COLO668 (cell line): ENCODE measurements around the gene SEMA3B.
A peak's percentile ranks its signal among the peaks of the same experiment; 100 is the strongest.
"Not testable (repeated sequence)": the region's sequence is repeated elsewhere in the genome, so short reads cannot be mapped to it uniquely, and the experiment has no call there.

Experiments used
- DNase-seq: peaks from one replicate; lab custom pipeline; 2025; ENCODE audit not compliant: unreplicated experiment; lab: John Stamatoyannopoulos, UW

SEMA3B gene

DNA sequence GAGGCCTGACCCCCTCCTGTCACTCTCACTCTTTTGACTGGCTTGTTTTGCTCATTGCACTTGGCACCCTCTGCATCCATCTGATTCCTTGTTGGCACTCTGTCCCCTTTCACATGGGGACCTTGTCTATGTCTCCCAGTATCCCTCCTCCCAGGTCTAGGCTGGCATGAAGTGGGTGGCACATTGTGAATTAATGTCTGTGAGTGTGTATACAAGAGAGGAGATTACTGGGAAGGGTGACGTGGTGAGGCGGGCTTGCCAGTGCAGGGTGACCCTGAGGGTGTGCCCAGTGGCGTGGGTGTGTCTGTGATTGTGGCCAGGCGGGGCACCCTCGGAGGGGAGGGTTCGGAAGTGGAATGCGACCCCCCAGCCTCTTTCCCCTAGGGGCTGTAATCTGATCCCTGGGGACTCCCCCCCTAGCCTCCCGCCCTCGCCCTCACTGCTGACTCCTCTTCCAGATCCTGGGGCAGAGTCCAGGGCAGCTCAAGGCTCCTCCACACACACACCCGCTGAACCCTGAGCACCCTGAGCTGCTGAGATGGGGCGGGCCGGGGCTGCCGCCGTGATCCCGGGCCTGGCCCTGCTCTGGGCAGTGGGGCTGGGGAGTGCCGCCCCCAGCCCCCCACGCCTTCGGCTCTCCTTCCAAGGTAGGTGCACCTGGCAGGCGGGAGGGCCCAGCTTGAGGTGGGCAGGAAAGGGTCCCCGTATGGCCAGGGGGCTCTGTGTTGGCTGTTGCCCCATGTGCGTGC lies at the start of gene SEMA3B:
Gene SEMA3B, plus strand, starts transcription at position 445 of the 749 bp plus-strand sequence. Its CDS starts 94 bp downstream, at position 539.
- DNase-seq: no peak

DNA sequence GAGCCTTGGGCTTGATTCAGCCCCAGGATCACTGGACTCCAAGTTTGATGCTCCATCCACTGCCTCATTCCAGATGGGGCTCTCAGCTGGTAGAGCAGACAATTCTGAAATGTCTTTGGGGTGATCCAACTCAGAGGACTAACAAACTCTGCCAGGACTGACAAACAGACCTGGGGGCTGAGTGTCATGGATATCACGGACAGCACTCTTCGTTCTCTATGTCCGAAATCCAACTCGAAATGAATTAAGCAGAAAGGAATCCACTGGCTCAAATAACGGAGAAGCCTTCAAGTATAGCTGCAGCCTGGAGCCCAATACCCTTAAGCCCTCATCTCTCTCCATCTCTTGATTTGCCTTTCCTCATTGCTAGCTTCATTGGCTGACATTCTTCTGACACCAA lies 49.7 kb upstream of the SEMA3B start:
- DNase-seq: no peak

DNA sequence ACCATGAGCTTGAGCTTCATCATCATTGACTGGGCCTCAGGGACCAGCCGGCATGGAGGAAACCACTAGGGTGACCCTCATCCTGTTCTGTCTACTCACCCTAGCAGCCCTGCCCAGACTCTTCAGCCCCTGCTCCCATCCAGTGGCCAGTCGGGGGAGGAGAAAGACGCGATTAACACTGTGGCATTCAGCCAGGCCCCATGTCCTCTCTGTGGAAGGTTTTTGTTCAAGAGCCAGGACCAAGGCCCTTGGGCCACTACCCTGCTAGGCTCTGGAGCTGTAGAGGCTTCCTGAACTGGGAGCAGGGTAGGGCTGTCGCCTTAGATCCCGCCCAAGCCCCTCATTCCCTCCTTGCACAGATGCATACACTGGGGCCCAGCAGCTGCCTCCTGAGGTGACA lies 48.8 kb upstream of the SEMA3B start:
- no peak for DNase-seq

DNA sequence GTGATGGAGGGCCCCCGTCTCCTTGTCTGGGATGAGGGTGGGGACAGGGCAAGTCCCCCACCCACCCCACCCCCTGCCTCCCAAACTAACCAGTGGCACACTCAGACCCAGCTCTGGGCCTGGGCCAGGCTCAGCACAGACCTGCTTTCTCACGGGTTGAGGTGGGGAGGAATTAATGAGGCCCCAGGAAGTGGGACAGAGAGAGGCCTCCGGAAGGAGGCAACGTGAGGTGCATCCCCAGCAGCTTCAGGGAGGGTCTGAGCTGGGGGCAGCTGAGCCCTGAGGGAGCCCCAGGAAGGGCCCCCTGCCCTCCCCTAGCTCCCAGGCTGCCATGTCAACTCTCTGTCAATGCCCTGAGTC lies 47.9 kb upstream of the SEMA3B start:
- no peak for DNase-seq

DNA sequence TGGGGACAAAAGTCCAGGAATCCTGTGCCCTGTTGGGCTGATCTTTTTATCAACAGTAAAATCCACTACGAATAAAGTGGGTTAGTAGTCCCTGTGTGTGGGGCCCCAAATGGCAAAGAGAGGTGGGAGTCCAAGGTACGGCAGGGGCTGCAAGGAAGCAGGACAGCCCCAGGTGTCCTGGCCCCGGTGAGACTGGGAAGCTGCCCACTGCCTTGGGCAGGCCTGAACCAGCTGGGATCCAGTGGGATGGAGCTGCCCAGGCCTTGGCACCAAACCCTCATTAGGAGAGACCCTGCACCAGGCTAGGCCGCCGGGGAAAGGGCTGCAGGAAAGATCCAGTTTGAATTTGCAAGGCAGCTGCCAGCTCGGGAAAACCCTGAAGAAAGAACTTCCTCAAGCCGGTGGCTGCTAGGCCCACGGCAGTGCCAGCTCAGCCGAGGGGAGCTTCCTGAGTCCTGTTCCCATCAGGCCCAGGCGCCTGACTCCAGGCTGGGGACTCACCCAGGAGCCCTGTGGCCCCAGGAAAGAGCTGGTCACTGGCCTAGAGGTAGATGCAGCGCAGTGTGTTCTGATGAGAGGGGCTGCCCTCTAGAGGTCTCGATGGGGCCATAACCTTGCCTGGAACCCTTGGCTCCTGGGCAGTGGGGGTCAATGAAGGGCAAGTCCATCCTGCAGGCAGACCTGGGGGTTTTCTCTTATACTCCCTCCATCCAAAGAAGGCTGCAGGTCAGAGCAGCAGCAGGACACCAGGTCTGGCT lies 47.4 kb upstream of the SEMA3B start:
- peak; percentile 7 for DNase-seq

DNA sequence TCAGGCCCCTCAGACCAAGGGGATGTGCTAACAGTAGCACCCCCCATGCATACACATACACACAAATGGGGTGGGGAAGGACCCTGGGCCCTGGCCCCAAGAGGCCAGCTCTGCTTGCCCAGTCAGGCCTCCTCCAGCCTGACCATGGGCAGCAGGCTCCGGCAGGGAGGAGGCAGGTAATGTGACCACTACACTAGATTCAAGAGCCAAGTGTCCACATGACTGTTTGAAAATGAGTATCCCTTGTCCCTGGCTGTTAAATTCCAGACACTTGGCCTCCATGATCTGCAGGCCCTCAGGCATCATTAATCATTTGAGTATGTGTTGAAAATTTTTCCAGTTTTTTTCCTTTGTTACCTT lies 46.8 kb upstream of the SEMA3B start:
- no peak for DNase-seq

DNA sequence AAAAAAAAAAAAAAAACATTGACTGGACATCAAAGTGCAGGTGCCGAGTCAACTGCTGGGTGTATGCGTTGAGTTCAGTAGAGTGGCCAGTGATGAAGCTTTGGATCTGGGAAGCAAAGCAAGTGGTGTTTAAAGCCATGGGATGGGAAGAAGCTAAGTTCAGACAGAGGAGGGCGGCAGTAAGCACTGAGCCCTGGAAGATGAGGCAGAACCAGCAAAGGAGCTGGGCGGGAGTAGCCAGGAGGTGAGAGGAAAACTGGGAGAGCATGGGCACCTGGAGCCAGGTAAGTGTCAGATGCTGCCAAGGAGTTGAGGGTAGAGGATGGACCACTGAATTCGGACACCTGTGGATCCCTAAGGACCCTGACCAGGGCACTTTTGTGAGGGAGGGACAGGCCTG lies 44.3 kb upstream of the SEMA3B start:
- DNase-seq: no peak

DNA sequence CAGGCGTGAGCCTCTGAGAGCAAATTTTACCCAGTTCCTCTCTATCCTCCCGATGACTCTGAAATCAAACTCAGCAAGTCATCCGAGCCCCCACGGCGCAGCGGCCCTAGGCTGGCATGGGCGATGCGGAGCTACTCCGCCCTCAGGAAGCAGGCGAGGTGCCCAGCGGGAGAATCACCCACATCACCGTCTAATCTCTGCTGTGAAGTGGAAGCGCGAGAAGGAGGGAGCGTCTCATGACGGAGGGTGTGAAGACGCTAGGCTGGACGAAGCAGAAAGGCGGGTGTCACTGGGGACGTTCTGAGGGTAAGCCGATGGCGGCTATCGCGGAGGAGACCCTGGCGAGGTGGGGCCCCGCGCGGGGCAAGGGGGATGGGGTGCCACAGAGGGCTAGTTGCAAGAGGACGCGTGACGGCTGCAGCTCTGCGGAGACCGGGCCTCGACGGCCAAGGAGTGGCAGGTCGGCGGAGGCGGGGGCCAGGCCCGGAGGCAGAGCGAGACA lies 42.0 kb upstream of the SEMA3B start:
- DNase-seq: peak; percentile 41

DNA sequence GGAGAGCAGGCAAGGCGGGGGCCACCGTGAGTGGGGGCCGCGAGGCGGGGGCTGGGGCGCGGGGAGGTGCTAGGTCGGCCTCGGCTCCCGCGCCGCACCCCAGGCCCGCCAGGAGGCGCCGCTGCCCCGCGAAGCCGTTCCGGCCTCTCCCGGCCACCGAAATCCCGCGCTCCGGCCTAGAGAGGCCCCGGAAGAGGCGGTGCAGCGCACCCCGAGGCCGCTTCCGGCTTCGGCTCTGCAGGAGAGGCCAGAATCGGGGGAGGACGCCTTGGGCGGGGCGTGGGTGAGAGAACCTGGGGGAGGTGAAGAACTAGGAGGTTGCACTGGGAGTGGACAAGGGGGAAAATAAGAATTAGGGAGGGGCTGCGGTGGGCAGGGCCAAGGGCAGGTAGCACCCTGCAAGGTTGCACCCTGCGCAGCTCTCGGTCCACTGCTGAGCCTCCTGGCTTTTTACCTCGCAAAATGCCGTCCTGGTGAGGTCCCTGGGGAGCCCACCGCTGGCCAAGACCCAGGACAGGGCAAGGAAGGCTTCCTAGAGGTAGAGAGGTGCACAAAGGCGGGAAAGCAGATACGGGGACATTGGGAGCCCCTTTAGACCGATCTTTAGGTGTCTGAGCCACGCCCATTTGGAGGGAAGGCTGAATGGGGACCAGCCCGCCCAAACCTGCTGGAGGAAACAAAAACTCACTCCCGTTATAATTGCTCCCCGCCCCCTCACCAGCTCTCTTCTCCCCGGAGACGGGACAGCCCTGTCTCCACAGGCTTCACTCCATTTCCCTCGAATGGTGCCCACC lies 41.4 kb upstream of the SEMA3B start:
- peak; percentile 91 for DNase-seq

DNA sequence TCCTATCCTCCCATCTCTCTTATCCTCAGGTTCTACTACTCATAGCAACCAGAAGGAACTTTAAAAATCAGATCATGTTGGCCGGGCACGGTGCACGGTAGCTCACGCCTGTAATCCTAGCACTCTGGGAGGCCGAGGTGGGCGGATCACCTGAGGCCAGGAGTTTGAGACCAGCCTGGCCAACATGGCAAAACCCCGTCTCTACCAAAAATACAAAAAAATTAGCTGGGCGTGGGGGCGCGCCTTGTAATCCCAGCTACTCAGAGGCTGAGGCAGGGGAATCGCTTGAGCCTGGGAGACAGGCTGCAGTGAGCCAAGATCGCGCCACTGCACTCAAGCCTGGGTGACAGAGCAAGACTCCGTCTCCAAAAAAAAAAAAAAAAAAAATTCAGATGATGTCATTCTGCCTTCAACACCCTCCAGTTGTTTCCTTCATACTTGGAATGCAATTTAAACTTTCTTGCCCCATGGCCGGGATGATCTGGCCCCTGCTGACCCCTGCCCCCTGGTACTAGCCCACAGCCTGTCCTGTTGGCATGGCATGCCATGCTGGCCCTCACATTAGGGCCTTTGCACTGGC lies 40.7 kb upstream of the SEMA3B start:
- not testable (repeated sequence) for DNase-seq

DNA sequence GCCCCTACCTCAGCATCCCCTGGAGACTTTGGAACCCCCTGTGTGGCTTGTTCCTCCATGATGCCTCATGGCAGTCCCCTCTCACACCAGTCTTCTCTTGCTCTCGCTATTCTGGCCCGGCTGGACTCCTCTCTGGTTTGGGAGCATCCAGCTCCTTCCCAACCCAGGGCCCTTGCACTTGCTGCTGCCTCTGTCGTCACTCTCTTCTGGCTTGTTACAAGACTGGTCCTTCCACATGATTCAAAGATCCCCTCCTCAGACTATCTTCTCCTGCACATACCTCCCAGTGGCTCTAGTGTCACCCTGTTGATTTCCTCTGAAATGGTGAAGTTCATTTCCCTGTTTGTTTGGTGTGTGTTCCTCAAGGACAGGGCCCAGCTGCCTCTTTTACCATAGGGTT lies 39.5 kb upstream of the SEMA3B start:
- no peak for DNase-seq

DNA sequence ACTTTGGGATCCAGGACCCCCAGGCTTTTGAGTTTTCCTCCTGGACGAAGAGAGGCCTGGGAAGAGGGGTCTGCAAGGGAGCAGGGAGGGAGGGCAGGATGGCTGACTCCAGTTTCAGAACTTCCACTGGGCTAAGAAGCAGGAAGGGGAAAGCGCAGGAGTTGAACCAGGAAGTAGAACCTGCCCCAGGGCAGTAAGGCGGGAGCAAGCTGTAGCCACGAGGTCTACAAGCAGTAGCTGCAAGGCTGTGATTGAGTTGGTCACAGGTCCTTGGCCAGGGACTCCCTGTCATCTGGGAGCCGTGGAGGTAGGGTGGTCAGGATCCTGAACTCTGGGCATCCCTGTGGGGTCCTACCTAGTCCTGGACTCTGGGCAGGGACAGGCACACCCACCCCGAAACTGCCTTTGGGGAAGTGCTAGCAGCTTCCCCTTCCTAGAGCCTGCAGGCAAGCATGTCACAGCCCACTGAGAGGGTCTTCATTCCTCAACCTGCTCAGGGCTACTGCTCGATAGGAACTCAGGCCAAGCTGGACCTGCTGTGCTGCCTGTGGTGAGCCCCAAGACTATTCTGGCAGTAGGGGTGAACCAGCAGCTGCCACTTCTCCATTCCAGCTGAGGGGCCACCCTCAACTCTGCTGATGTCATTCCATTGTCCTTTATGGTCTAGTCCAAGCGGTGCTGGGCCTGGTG lies 38.7 kb upstream of the SEMA3B start:
- no peak for DNase-seq

DNA sequence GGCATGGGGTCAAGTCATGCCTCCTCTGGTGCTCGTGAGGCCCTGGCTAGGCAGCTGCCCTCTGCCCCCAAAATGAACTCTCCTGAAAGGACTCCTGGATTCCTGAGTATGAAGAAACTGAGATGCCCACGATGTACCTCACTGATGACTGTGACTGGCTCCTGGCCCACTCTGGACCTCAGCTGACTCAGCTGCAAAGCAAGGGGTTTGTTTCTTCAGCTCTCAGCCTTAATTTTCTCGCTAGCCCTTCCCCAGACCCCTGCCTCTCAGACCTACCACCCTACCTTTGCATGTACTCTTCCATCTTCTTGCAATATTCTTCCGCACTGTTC lies 38.2 kb upstream of the SEMA3B start:
- no peak for DNase-seq

DNA sequence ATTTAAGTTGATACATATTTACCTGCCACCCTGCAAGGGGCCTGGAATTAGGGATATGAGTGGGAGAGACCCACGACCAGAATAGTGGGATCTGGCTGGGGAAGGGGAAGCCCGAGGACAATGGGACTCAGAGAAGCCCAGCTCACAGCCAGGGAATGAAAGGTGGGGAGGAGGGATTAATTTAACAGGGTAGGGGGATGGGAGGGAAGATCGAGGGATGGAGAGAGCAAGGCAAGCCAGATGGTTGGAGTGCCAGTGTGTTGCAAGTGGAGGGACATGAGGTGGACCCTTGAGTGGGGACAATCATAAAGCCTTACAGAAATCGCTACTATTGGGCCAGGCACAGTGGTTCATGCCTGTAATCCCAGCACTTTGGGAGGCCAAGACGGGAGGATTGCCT lies 37.4 kb upstream of the SEMA3B start:
- DNase-seq: no peak

DNA sequence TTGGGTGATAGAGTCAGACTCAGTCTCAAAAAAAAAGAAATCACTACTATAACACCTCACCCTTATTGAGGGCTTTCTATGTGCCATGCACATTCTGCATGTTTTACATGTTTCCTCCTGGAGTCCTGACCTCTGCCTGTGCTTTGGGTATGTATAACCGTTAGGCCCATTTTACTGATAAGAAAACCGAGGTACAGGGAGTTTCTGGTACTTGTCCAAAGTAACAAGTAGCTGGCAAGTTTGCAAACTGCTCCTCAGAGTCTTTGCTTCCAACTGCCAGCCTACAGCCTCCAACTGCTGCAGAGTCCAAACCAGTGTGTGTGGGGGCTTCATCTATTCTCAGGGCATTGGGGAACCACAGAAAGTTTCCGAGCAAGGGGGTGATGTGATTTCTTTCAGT lies 36.6 kb upstream of the SEMA3B start:
- DNase-seq: no peak

DNA sequence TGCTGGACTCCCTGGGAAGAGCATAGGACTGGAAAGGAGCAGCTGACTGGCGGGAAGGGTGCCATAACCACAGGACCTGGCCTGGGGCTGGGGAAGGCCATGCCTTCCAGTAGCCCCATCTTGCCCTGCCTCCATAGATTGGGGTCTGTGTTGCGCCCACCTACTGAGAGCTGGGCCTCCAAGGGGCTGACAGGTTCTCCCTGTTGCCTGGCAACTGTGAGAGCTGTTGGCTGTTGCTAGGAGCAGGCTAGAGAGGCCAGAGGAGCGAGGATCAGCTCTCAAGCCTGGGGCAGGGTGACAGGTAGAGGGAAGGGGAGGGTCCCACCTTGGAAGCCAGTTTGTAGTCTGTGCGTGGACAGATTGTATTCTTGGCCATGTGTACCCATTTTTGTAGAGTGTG lies 35.8 kb upstream of the SEMA3B start:
- DNase-seq: peak; percentile 6

DNA sequence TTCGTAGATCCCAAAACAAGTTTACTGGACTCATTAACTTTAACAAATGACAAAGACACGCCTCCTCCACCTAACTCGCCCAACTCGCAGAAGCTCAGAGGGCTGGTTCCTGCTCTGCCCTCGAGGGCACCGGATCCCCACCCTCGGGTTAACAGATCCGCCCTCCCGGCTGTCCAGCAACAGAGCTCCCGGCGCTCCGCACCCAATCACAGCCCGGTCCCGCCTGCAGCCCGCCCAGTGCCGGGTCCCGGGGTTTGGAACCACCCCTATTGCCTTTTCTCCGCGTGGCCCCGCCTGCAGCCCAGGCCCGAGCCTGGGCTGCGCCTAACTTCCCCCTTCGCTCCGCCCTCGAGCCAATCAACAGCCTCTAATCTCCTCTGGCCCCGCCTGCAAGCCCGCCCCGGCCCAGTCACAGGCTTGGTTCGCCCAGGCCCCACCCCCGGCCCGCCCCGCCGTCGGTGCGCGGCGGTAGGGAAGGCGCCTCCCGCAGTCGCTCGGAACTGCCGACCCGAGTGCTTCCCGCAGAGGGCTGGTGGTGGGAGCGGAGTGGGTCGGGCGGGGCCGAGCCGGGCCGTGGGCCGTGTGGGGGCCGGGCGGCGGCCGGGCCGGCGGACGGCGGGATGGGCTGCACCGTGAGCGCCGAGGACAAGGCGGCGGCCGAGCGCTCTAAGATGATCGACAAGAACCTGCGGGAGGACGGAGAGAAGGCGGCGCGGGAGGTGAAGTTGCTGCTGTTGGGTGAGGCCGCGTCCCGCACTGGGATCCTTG lies 33.0 kb upstream of the SEMA3B start, which contains the start of gene GNAI2:
Gene GNAI2, plus strand, starts transcription at position 489 of the 768 bp plus-strand sequence. Its CDS starts 132 bp downstream, at position 621.
- peak; percentile 97 for DNase-seq

DNA sequence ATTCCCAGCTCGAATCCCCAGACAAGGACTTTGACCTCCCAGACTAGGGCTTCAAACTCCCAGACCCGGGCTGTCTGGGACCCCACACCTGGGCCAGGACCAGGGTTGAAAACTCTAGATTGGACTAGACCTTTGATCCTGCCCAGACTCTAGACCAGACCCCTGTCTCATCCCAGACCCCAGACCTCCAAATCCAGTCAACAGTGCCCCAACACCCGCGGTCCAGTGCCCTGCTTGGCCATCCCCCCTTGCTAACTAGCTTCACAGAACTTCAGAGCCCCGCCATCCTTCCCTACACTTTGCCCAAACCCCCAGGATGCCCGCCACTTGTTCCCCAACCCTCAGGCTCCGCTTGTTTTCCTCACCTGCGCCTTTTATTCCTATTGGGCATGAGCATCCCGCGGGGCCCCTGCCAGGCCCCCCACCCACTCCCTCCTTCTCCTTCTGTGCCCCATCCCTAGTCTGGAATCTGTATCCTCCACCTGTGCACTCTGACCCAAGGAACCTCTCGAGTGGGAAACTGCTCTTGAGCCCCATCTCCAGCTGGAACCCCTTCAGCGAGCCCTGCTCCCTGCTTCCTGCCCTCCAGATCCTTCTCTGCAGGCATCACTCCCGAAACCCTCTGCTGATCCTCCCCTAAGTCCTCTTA lies 32.3 kb upstream of the SEMA3B start:
- DNase-seq: no peak

DNA sequence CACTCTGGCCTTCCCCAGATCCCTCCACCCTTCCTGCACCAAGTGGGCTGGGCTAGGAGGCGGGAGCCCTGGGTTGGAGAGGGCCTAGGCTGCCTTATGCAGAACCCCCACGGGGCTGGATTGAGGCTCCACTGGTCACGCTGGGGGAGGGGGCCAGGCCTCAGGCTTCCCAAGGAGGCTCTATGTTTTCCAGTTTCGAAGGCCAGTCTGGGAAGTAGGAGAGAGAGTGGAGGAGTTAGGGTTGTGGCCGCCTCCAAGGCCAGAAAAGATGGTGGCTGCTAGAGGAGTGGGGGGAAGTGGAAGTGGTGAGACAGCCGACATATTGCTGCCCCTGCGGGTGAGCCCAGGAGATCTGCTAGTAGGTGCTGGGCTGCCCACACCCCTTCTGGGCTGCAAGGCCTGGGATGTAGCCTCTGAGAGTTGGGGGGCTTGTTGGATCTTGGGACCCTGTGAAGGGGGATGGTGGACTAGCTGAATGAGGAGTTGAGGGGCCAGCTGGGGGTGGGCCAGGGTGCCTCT lies 31.8 kb upstream of the SEMA3B start:
- DNase-seq: peak; percentile 22
